ENCODE measurements around the gene KRT86.

The KRT86 gene

GRCh38 chr12:52317468-52318052 lies 43.1 kb downstream of the KRT86 start:
- DNase-seq: no peak

GRCh38 chr12:52318241-52318990 lies 44.0 kb downstream of the KRT86 start:
- no peak for DNase-seq

GRCh38 chr12:52319097-52319496 lies 44.7 kb downstream of the KRT86 start:
- DNase-seq: peak; percentile 71

- DNase-seq: no peak
These were observed 46.4 kb downstream of the KRT86 start, which contains the start of gene KRT83 for GRCh38 chr12:52320784-52321400. TSS of gene KRT83 (minus strand) at chr12:52321398. CDS start at chr12:52321335, 63 bp downstream.

- DNase-seq: no peak
These were observed 47.0 kb downstream of the KRT86 start for GRCh38 chr12:52321418-52321817.

GRCh38 chr12:52322069-52322468 lies 47.6 kb downstream of the KRT86 start:
- no peak for DNase-seq

- no peak for DNase-seq
These were observed 48.6 kb downstream of the KRT86 start for GRCh38 chr12:52323001-52323400.

GRCh38 chr12:52323416-52324152 lies 49.1 kb downstream of the KRT86 start:
- DNase-seq: no peak

- DNase-seq: no peak
These were observed 49.7 kb downstream of the KRT86 start for GRCh38 chr12:52324153-52324444.

GRCh38 chr12:52327052-52327829 lies 52.8 kb downstream of the KRT86 start:
- DNase-seq: peak; percentile 96

GRCh38 chr12:52327830-52328500 lies 53.5 kb downstream of the KRT86 start:
- no peak for DNase-seq

GRCh38 chr12:52331039-52331438 lies 56.6 kb downstream of the KRT86 start:
- DNase-seq: no peak

- no peak for DNase-seq
These were observed 57.4 kb downstream of the KRT86 start for GRCh38 chr12:52331833-52332232.

- no peak for DNase-seq
These were observed 57.9 kb downstream of the KRT86 start for GRCh38 chr12:52332381-52332780.

GRCh38 chr12:52333321-52333720 lies 58.9 kb downstream of the KRT86 start:
- no peak for DNase-seq

- no peak for DNase-seq
These were observed 59.7 kb downstream of the KRT86 start for GRCh38 chr12:52334185-52334584.

GRCh38 chr12:52335598-52336262 lies 61.3 kb downstream of the KRT86 start:
- no peak for DNase-seq

GRCh38 chr12:52336641-52337040 lies 62.2 kb downstream of the KRT86 start:
- no peak for DNase-seq

GRCh38 chr12:52337054-52337453 lies 62.6 kb downstream of the KRT86 start:
- DNase-seq: no peak

- no peak for DNase-seq
These were observed 64.0 kb downstream of the KRT86 start for GRCh38 chr12:52338241-52338960.

GRCh38 chr12:52341066-52341580 lies 66.7 kb downstream of the KRT86 start:
- no peak for DNase-seq

All from DMS53 (cell line).